HG03565 (cell line): ENCODE data around the gene CMTM1.
"Not testable (repeated sequence)": the region's sequence is repeated elsewhere in the genome, so short reads cannot be mapped to it uniquely, and the experiment has no call there.

Experiments
- ATAC-seq: cut with Tn5 transposase; IDR thresholded peaks from one replicate; pipeline ENCODE4 v1.9.1; 2021; ENCODE audit warnings: mild to moderate bottlenecking, moderate library complexity; ENCODE audit not compliant: unreplicated experiment

CMTM1 gene

GRCh38 chr16:66561381-66562080 lies 4.7 kb upstream of the CMTM1 start:
- no peak for ATAC-seq

GRCh38 chr16:66562409-66562808 lies 3.8 kb upstream of the CMTM1 start:
- no peak for ATAC-seq

GRCh38 chr16:66562986-66563385 lies 3.3 kb upstream of the CMTM1 start:
- no peak for ATAC-seq

- no peak for ATAC-seq
Observed at GRCh38 chr16:66563574-66564334, 2.5 kb upstream of the CMTM1 start.

GRCh38 chr16:66567270-66567669 lies 1.0 kb downstream of the CMTM1 start:
- ATAC-seq: not testable (repeated sequence)

GRCh38 chr16:66568355-66568754 lies 2.1 kb downstream of the CMTM1 start:
- ATAC-seq: no peak

GRCh38 chr16:66569131-66569530 lies 2.9 kb downstream of the CMTM1 start:
- no peak for ATAC-seq

GRCh38 chr16:66569827-66570405 lies 3.7 kb downstream of the CMTM1 start:
- ATAC-seq: no peak

GRCh38 chr16:66572356-66572755 lies 6.1 kb downstream of the CMTM1 start:
- no peak for ATAC-seq

- no peak for ATAC-seq
Observed at GRCh38 chr16:66574081-66574480, 7.8 kb downstream of the CMTM1 start.

GRCh38 chr16:66574531-66574930 lies 8.3 kb downstream of the CMTM1 start:
- no peak for ATAC-seq

GRCh38 chr16:66575060-66575459 lies 8.8 kb downstream of the CMTM1 start:
- ATAC-seq: no peak

GRCh38 chr16:66576296-66576695 lies 10.1 kb downstream of the CMTM1 start:
- no peak for ATAC-seq

- ATAC-seq: no peak
Observed at GRCh38 chr16:66578651-66579531, 12.7 kb downstream of the CMTM1 start, which contains the start of gene CMTM2. CMTM2 (plus strand) TSS chr16:66579463; CDS start chr16:66579608, 145 bp downstream.

- no peak for ATAC-seq
Observed at GRCh38 chr16:66580605-66581209, 14.5 kb downstream of the CMTM1 start.

- no peak for ATAC-seq
Observed at GRCh38 chr16:66581246-66581952, 15.2 kb downstream of the CMTM1 start.

GRCh38 chr16:66585481-66586239 lies 19.4 kb downstream of the CMTM1 start:
- ATAC-seq: no peak

GRCh38 chr16:66587881-66588600 lies 21.8 kb downstream of the CMTM1 start:
- ATAC-seq: no peak
